ENCODE measurements around the gene ALLC.

The ALLC gene

DNA sequence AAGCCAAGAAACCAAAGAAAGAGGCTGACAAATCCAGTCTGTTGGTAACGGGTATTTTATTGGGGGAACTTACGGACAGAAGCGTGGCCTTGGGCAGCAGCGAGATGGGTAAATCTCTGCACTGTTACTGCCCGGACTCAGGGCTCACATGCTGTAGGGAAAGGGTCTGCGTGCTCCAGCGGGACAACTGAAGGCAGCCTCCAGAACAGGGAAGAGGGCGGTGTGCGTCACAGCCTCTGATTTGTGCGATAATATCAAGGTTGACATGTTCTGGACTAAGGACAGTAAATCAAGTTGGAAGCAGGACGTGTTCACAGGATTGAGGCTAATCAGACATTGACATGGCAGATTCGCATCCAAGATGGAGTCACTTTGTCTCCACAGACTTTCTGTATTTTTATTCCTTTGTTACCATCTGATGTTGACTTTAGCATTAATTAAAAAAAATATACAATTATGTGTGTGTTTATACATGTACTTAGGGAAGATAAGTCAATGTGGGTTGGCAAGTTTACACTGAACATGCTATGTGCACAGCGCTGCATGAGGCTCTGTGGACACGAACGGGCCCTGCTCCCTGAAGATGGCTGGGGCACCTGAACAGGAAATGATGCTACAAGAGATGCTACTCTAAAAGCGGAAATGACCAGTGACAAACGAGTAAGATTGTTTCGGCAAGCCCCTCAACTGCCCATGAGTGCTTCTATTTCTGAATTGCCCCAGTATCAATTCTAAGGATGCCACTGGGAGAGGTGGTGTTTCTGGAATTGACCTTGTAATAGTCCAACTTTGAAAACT is 22.7 kb downstream of the ALLC start:
- H2AFZ ChIP-seq (ENCODE audit: low read depth, low read length), result peak overlapping the region; percentile 64; the same call in 1 of the 2 replicates
- no peak for TF ChIP-seq EZH2phosphoT487 (IDR thresholded peaks at IDR 0.05; ENCODE audit: low read depth)
- TF ChIP-seq, protein P1, sequence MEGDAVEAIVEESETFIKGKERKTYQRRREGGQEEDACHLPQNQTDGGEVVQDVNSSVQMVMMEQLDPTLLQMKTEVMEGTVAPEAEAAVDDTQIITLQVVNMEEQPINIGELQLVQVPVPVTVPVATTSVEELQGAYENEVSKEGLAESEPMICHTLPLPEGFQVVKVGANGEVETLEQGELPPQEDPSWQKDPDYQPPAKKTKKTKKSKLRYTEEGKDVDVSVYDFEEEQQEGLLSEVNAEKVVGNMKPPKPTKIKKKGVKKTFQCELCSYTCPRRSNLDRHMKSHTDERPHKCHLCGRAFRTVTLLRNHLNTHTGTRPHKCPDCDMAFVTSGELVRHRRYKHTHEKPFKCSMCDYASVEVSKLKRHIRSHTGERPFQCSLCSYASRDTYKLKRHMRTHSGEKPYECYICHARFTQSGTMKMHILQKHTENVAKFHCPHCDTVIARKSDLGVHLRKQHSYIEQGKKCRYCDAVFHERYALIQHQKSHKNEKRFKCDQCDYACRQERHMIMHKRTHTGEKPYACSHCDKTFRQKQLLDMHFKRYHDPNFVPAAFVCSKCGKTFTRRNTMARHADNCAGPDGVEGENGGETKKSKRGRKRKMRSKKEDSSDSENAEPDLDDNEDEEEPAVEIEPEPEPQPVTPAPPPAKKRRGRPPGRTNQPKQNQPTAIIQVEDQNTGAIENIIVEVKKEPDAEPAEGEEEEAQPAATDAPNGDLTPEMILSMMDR (IDR thresholded peaks at IDR 0.05; ENCODE audit: low read depth, low read length), result no peak
- no peak overlapping the region for H3K27ac ChIP-seq (ENCODE audit: low read length)
- no peaks in the 10 kb centered on the region for H3K27me3 ChIP-seq (ENCODE audit: low read depth, low read length)
- no peaks in the 10 kb centered on the region for H3K36me3 ChIP-seq (replicated peaks; ENCODE audit: low read depth, low read length)
- H3K9me3 ChIP-seq (ENCODE audit: insufficient read depth, low read length), result no peaks in the 10 kb centered on the region
- no peaks in the 10 kb centered on the region for H3K79me2 ChIP-seq (ENCODE audit: low read length)
- H3K4me3 ChIP-seq (ENCODE audit: low read length), result no peak overlapping the region
- H3K4me1 ChIP-seq (ENCODE audit: low read length), result peaks cover 6% of the 10 kb centered on the region
- H3K9ac ChIP-seq (ENCODE audit: low read length), result no peak overlapping the region
- H3K4me2 ChIP-seq (ENCODE audit: low read length), result peak overlapping the region; percentile 4; the same call in 1 of the 2 replicates
- no peaks in the 10 kb centered on the region for H4K20me1 ChIP-seq (ENCODE audit: insufficient read depth, low read length)

DNA sequence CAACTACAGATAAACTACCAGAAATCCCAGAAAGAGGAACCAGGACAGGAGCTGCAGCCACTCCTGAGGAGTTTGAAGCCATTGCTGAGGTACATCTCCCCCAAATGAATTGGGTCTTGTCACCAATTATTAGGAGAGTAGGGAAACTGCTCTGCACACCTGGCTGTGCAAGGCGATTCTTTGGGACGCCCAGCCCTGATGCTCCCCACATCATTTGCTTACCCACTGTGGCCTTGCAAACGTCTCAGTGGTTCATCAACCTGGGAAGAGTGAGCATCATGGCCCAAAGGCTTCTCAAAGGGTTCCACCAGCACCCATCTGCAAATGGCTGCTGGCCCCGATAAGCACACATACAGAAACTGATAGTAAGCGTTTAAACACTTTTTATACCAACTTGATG is 23.6 kb downstream of the ALLC start:
- no peaks in the 10 kb centered on the region for H3K27me3 ChIP-seq (ENCODE audit: low read depth, low read length)
- no peak overlapping the region for H3K9ac ChIP-seq (ENCODE audit: low read length)
- peaks cover 6% of the 10 kb centered on the region for H3K4me1 ChIP-seq (ENCODE audit: low read length)
- peak overlapping the region; percentile 64; the same call in 1 of the 2 replicates for H2AFZ ChIP-seq (ENCODE audit: low read depth, low read length)
- H3K27ac ChIP-seq (ENCODE audit: low read length), result no peak overlapping the region
- H4K20me1 ChIP-seq (ENCODE audit: insufficient read depth, low read length), result no peaks in the 10 kb centered on the region
- no peak overlapping the region for H3K4me2 ChIP-seq (ENCODE audit: low read length)
- H3K36me3 ChIP-seq (replicated peaks; ENCODE audit: low read depth, low read length), result no peaks in the 10 kb centered on the region
- H3K4me3 ChIP-seq (ENCODE audit: low read length), result no peak overlapping the region
- H3K79me2 ChIP-seq (ENCODE audit: low read length), result no peaks in the 10 kb centered on the region
- H3K9me3 ChIP-seq (ENCODE audit: insufficient read depth, low read length), result no peaks in the 10 kb centered on the region
- TF ChIP-seq, protein P1 (IDR thresholded peaks at IDR 0.05; ENCODE audit: low read depth, low read length), result no peak
- TF ChIP-seq EZH2phosphoT487 (IDR thresholded peaks at IDR 0.05; ENCODE audit: low read depth), result no peak

DNA sequence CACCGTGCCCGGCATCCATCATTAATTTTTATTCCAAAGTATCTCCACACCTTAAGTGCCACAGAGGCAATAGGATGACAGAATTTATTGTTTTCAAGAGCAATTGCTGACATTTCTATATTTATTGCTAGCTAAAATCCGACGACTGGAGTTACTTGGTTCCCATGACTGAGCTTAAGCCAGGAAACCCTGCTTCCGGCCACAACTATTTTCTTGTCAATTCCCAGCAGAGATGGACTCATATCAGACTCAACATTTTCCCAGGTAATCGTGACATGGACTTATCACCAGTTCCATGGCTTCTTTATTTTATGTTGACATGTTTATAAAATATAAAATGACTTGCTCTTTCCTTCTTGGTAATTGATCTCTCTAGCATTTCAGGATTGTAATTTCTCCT is 24.8 kb downstream of the ALLC start:
- Histone ChIP-seq H3K79me2 (ENCODE audit: low read length) (no peaks in the 10 kb centered on the region), H3K27ac (ENCODE audit: low read length) (no peak overlapping the region), H3K27me3 (ENCODE audit: low read depth, low read length) (no peaks in the 10 kb centered on the region), H3K9me3 (ENCODE audit: insufficient read depth, low read length) (no peaks in the 10 kb centered on the region), H3K9ac (ENCODE audit: low read length) (no peak overlapping the region), H3K36me3 (replicated peaks; ENCODE audit: low read depth, low read length) (no peaks in the 10 kb centered on the region), H4K20me1 (ENCODE audit: insufficient read depth, low read length) (no peaks in the 10 kb centered on the region), H3K4me3 (ENCODE audit: low read length) (no peak overlapping the region), H2AFZ (ENCODE audit: low read depth, low read length) (no peak overlapping the region), H3K4me2 (ENCODE audit: low read length) (no peak overlapping the region), H3K4me1 (ENCODE audit: low read length) (peaks cover 6% of the 10 kb centered on the region)
- TF ChIP-seq, protein P1 (IDR thresholded peaks at IDR 0.05; ENCODE audit: low read depth, low read length), result no peak
- TF ChIP-seq EZH2phosphoT487 (IDR thresholded peaks at IDR 0.05; ENCODE audit: low read depth), result no peak

DNA sequence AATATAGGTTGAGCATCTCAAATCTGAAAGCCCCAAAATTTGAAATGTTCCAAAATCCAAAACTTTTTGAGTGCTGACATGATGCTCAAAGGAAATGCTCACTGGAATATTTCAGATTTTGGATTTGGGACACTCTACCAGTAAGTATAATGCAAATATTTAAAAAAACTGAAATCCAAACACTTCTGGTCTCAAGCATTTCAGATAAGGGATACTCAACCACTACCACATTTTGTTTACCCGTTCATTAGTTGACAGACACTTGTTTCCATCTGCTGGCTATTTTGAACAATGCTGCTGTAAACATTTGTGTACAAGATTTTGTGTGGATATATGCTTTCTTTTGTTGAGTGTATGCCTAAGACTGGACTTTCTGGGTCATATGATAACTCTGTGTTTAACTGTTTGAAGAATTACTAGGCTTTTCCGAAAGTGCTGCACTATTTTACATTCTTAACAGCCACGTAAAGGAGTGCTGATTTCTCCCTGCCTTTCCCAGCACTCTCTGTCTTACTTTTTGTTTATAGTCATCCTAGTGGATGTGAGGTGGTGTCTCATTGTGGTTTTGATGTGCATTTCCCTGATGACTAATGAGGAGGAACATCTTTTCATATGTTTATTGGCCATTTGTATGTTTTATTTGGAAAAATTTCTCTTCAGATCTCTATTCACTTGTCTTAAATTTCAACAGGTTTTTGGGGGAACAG is 25.9 kb downstream of the ALLC start:
- H3K36me3 ChIP-seq (replicated peaks; ENCODE audit: low read depth, low read length), result no peaks in the 10 kb centered on the region
- no peak for TF ChIP-seq EZH2phosphoT487 (IDR thresholded peaks at IDR 0.05; ENCODE audit: low read depth)
- TF ChIP-seq, protein P1 (IDR thresholded peaks at IDR 0.05; ENCODE audit: low read depth, low read length), result no peak
- no peak overlapping the region for H3K9ac ChIP-seq (ENCODE audit: low read length)
- H3K4me2 ChIP-seq (ENCODE audit: low read length), result no peak overlapping the region
- no peaks in the 10 kb centered on the region for H3K27me3 ChIP-seq (ENCODE audit: low read depth, low read length)
- no peaks in the 10 kb centered on the region for H4K20me1 ChIP-seq (ENCODE audit: insufficient read depth, low read length)
- no peaks in the 10 kb centered on the region for H3K9me3 ChIP-seq (ENCODE audit: insufficient read depth, low read length)
- H3K27ac ChIP-seq (ENCODE audit: low read length), result no peak overlapping the region
- no peak overlapping the region for H3K4me3 ChIP-seq (ENCODE audit: low read length)
- no peak overlapping the region for H2AFZ ChIP-seq (ENCODE audit: low read depth, low read length)
- H3K79me2 ChIP-seq (ENCODE audit: low read length), result no peaks in the 10 kb centered on the region
- peaks cover 6% of the 10 kb centered on the region for H3K4me1 ChIP-seq (ENCODE audit: low read length)
